ENCODE data around the gene JAKMIP2. TPM values are rescaled to one million over a fixed set of nuclear protein-coding genes. Genes with fewer than 3 reads are reported as not detected.

Gene JAKMIP2
- total and polyA plus RNA-seq, 12 donors = 0.06 to 0.71 (median 0.14) TPM; not detected in 3

- intact Hi-C loops (cut with DNase I) = no loop called here
- peaks cover 0 to 6% (median 0%) of the 10 kb centered on the region in 7 donors for H3K27me3 ChIP-seq
- TF ChIP-seq CTCF (IDR thresholded peaks at IDR 0.05) = no peak
- DNase-seq = no peak
- peaks cover 0 to 8% (median 0%) of the 10 kb centered on the region in 9 donors for H3K4me1 ChIP-seq
- ATAC-seq = peak in 1 of 8 donors; percentile 64
- WGBS, 2 donors = 18 to 27% methylated on average over 9 of the region's 9 CpGs
- H3K4me3 ChIP-seq = no peak overlapping the region
- H3K9me3 ChIP-seq = no peaks in the 10 kb centered on the region
- H3K27ac ChIP-seq = no peak overlapping the region
- H3K36me3 ChIP-seq = no peaks in the 10 kb centered on the region
Observed at GRCh38 chr5:147669169-147669869, 113.2 kb downstream of the JAKMIP2 start.

- H3K4me3 ChIP-seq = no peak overlapping the region
- no peaks in the 10 kb centered on the region for H3K36me3 ChIP-seq
- ATAC-seq (no peak), DNase-seq (no peak)
- H3K27ac ChIP-seq = no peak overlapping the region
- peaks cover 0 to 8% (median 0%) of the 10 kb centered on the region in 9 donors for H3K4me1 ChIP-seq
- intact Hi-C loops (cut with DNase I) = no loop called here
- H3K27me3 ChIP-seq = peaks cover 0 to 6% (median 0%) of the 10 kb centered on the region in 7 donors
- no peak for TF ChIP-seq CTCF (IDR thresholded peaks at IDR 0.05)
- 92% methylated on average over 2 of the region's 2 CpGs for WGBS, 2 donors
- H3K9me3 ChIP-seq = no peaks in the 10 kb centered on the region
Observed at GRCh38 chr5:147668385-147668784, 114.1 kb downstream of the JAKMIP2 start.

- no peak for TF ChIP-seq CTCF (IDR thresholded peaks at IDR 0.05)
- 91 to 96% methylated on average over 1 of the region's 1 CpG for WGBS, 2 donors
- H3K27me3 ChIP-seq = peaks cover 0 to 6% (median 0%) of the 10 kb centered on the region in 7 donors
- no peaks in the 10 kb centered on the region for H3K36me3 ChIP-seq
- ATAC-seq (no peak), DNase-seq (no peak)
- H3K9me3 ChIP-seq = no peaks in the 10 kb centered on the region
- intact Hi-C loops (cut with DNase I) = no loop called here
- peaks cover 0 to 8% (median 0%) of the 10 kb centered on the region in 9 donors for H3K4me1 ChIP-seq
- no peak overlapping the region for H3K4me3 ChIP-seq
- no peak overlapping the region for H3K27ac ChIP-seq
Observed at GRCh38 chr5:147667363-147667762, 115.2 kb downstream of the JAKMIP2 start.

- no peaks in the 10 kb centered on the region for H3K9me3 ChIP-seq
- peaks cover 0 to 8% (median 0%) of the 10 kb centered on the region in 9 donors for H3K4me1 ChIP-seq
- no peak for TF ChIP-seq CTCF (IDR thresholded peaks at IDR 0.05)
- 82 to 85% methylated on average over 6 of the region's 6 CpGs for WGBS, 2 donors
- H3K36me3 ChIP-seq = no peaks in the 10 kb centered on the region
- ATAC-seq (no peak), DNase-seq (no peak)
- no peak overlapping the region for H3K27ac ChIP-seq
- peaks cover 0 to 6% (median 0%) of the 10 kb centered on the region in 7 donors for H3K27me3 ChIP-seq
- intact Hi-C loops (cut with DNase I) = no loop called here
- no peak overlapping the region for H3K4me3 ChIP-seq
Observed at GRCh38 chr5:147666419-147666818, 116.1 kb downstream of the JAKMIP2 start.
